ENCODE measurements around the gene CHRNA1.

The CHRNA1 gene

DNA sequence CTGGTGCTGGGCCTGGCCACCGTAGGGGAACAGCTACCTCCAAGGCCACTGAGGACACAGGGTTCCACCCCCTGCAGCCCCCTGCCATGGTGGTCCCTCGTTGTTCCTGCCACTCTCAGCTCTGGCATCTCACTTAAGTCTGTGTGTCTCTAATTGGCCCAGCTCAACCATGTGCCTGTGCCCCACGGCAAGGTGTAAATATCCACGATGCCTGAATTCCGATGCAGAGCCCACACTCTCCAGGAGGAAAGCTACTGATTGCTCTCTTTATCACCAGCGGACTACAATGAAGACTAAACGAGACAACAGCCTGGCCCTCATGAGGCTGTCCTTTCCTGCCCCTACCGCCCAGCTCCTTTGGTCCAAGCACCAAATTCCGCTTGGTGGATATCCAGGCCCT lies 17.0 kb upstream of the CHRNA1 start:
- Histone ChIP-seq H3K4me3 (ENCODE audit: low read depth, low read length) (no peak overlapping the region), H3K9me3 (no peaks in the 10 kb centered on the region), H3K27me3 (no peaks in the 10 kb centered on the region), H3K36me3 (no peaks in the 10 kb centered on the region), H3K4me1 (no peaks in the 10 kb centered on the region)
- no peak for TF ChIP-seq CTCF (IDR thresholded peaks at IDR 0.05; ENCODE audit: low read depth, low read length)
- DNase-seq: no peak

DNA sequence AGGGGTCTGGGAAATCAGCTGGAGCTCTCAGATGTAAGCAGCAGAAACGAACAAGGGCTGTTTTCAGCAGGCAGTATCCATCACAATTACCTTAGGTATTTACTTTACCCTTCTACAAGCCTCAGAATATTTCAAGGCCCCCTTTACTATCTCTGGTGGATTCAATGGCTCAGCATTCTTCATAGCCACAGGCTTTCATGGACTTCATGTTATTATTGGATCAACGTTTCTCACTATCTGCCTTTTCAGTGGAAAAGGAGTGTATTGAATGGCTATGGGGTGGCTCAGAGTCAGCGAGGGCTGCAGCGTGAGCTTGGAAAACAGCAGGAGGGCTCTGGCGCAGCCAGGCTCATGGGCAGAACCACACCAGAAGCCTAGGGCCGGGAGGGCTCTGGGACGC lies 16.6 kb upstream of the CHRNA1 start:
- no peak for DNase-seq
- Histone ChIP-seq H3K36me3 (no peaks in the 10 kb centered on the region), H3K27me3 (no peaks in the 10 kb centered on the region), H3K4me3 (ENCODE audit: low read depth, low read length) (no peak overlapping the region), H3K4me1 (no peaks in the 10 kb centered on the region), H3K9me3 (no peaks in the 10 kb centered on the region)
- TF ChIP-seq CTCF (IDR thresholded peaks at IDR 0.05; ENCODE audit: low read depth, low read length): no peak

GRCh38 chr2:174780191-174780840 lies 16.0 kb upstream of the CHRNA1 start:
- no peak for DNase-seq
- no peaks in the 10 kb centered on the region for H3K4me1 ChIP-seq

GRCh38 chr2:174779361-174779928 lies 15.2 kb upstream of the CHRNA1 start:
- Histone ChIP-seq H3K36me3 (no peaks in the 10 kb centered on the region), H3K4me1 (no peaks in the 10 kb centered on the region), H3K9me3 (no peaks in the 10 kb centered on the region), H3K4me3 (ENCODE audit: low read depth, low read length) (no peak overlapping the region), H3K27me3 (no peaks in the 10 kb centered on the region)
- DNase-seq: no peak
- TF ChIP-seq CTCF (IDR thresholded peaks at IDR 0.05; ENCODE audit: low read depth, low read length): no peak

More at GRCh38 chr2:174780191-174780840, 16.0 kb upstream of the CHRNA1 start:
- Histone ChIP-seq H3K27me3 (no peaks in the 10 kb centered on the region), H3K4me3 (ENCODE audit: low read depth, low read length) (no peak overlapping the region), H3K9me3 (no peaks in the 10 kb centered on the region), H3K36me3 (no peaks in the 10 kb centered on the region)
- TF ChIP-seq CTCF (IDR thresholded peaks at IDR 0.05; ENCODE audit: low read depth, low read length): no peak

DNA sequence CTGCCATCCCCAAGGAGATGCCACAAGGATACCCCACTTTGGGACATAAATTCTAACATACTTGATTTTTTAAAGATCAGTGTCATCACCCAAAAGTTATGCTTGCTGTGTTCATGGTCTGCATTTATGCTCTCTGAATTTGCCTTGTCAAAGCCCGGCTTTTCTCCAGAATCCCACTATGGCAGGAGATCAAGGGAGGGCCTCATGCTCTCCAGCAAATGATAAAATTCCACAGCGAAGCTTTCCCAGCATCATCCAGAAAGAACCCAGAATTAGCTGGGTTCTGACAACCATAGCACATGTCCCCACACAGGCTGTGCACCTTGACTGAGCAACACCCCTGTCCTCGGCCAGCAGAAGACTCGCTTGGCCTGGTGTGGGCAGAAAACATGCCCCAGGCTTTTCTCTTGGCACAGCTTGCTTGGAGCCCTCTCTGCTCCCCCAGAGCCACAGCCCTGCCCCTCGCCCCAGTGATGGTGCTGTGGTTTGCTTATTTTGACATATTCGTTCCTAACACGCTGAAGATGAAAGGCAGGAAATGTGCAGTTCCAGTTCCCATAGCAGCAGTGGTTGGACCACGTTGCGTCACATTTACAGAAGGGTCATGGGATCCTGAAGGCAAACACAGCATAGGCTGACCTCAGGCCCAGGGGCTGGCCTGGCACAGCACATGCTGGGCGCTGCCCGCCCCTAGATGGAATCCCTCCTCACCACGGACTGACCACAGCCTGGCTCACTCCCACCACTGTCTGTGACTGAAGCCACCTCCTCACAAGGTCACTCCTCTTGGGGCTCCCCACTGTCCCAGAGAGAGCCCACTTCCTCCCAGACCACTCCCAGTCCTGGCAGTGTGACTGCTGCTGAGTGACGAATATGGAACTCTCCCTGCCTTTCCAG lies 14.1 kb upstream of the CHRNA1 start:
- no peak for TF ChIP-seq CTCF (IDR thresholded peaks at IDR 0.05; ENCODE audit: low read depth, low read length)
- DNase-seq: no peak
- Histone ChIP-seq H3K4me3 (ENCODE audit: low read depth, low read length) (no peak overlapping the region), H3K4me1 (no peaks in the 10 kb centered on the region), H3K36me3 (no peaks in the 10 kb centered on the region), H3K27me3 (no peaks in the 10 kb centered on the region), H3K9me3 (no peaks in the 10 kb centered on the region)
